WERI-Rb-1 (cell line): Measurements from ENCODE around the gene C1orf198.

ENCODE experiments used
- DNase-seq: peaks from one replicate; pipeline ENCODE4 v3.0.0-alpha.2; 2020
- H3K27ac ChIP-seq: fragments of 250-450 bp; sonication (Bioruptor Pico); 2 replicates; pipeline ENCODE4 v1.5.1; 2020; ENCODE audit warnings: mild to moderate bottlenecking, moderate library complexity
- H3K27me3 ChIP-seq: fragments of 250-450 bp; sonication (Bioruptor Pico); 2 replicates; pipeline ENCODE4 v1.5.1; 2021; ENCODE audit warnings: mild to moderate bottlenecking, low read depth, moderate library complexity; ENCODE audit not compliant: insufficient read depth, severe bottlenecking
- H3K36me3 ChIP-seq: fragments of 250-450 bp; sonication (Bioruptor Pico); 2 replicates; pipeline ENCODE4 v1.5.1; 2020; ENCODE audit warnings: mild to moderate bottlenecking, moderate library complexity
- H3K4me3 ChIP-seq: 2 replicates; pipeline ENCODE4 v1.5.1; 2011; ENCODE audit warnings: low read depth, mild to moderate bottlenecking, control low read depth, low read length
- H3K9me3 ChIP-seq: fragments of 250-450 bp; sonication (Bioruptor Pico); 2 replicates; pipeline ENCODE4 v1.5.1; 2021; ENCODE audit warnings: mild to moderate bottlenecking, moderate library complexity; ENCODE audit not compliant: severe bottlenecking
- CTCF ChIP-seq: IDR thresholded peaks from 2 replicates; pipeline ENCODE4 v1.5.1; 2011; ENCODE audit warnings: low read depth, mild to moderate bottlenecking, control low read depth, inconsistent platforms, low read length

C1orf198 gene

GRCh38 chr1:230877146-230877923 is 9.0 kb upstream of the C1orf198 start:
- H3K27ac ChIP-seq, result no peak overlapping the region
- H3K4me3 ChIP-seq, result no peak overlapping the region
- TF ChIP-seq CTCF, result no peak
- H3K27me3 ChIP-seq, result no peaks in the 10 kb centered on the region
- no peaks in the 10 kb centered on the region for H3K9me3 ChIP-seq
- DNase-seq, result no peak
- no peaks in the 10 kb centered on the region for H3K36me3 ChIP-seq

GRCh38 chr1:230876660-230877059 is 8.3 kb upstream of the C1orf198 start:
- no peaks in the 10 kb centered on the region for H3K9me3 ChIP-seq
- DNase-seq, result no peak
- no peaks in the 10 kb centered on the region for H3K36me3 ChIP-seq
- H3K4me3 ChIP-seq, result no peak overlapping the region
- no peak for TF ChIP-seq CTCF
- H3K27ac ChIP-seq, result no peak overlapping the region
- H3K27me3 ChIP-seq, result no peaks in the 10 kb centered on the region

GRCh38 chr1:230875370-230875769 is 7.0 kb upstream of the C1orf198 start:
- Histone ChIP-seq H3K9me3 (no peaks in the 10 kb centered on the region), H3K27ac (no peak overlapping the region), H3K27me3 (no peaks in the 10 kb centered on the region), H3K4me3 (no peak overlapping the region), H3K36me3 (no peaks in the 10 kb centered on the region)
- DNase-seq, result no peak
- TF ChIP-seq CTCF, result no peak

GRCh38 chr1:230870916-230871315 is 2.6 kb upstream of the C1orf198 start:
- H3K9me3 ChIP-seq, result no peaks in the 10 kb centered on the region
- H3K36me3 ChIP-seq, result peaks cover 7% of the 10 kb centered on the region
- H3K4me3 ChIP-seq, result no peak overlapping the region
- DNase-seq, result no peak
- TF ChIP-seq CTCF, result no peak
- no peak overlapping the region for H3K27ac ChIP-seq
- no peaks in the 10 kb centered on the region for H3K27me3 ChIP-seq

GRCh38 chr1:230869500-230869899 is 1.2 kb upstream of the C1orf198 start:
- DNase-seq, result no peak
- no peak for TF ChIP-seq CTCF
- H3K4me3 ChIP-seq, result peak overlapping the region; percentile 53
- H3K27ac ChIP-seq, result peak overlapping the region; percentile 98
- H3K36me3 ChIP-seq, result peaks cover 18% of the 10 kb centered on the region
- H3K9me3 ChIP-seq, result no peaks in the 10 kb centered on the region
- H3K27me3 ChIP-seq, result no peaks in the 10 kb centered on the region

GRCh38 chr1:230868736-230869385 is 540 bp upstream of the C1orf198 start:
- TF ChIP-seq CTCF, result no peak
- peaks cover 18% of the 10 kb centered on the region for H3K36me3 ChIP-seq
- peak overlapping the region; percentile 53 for H3K4me3 ChIP-seq
- H3K27me3 ChIP-seq, result no peaks in the 10 kb centered on the region
- no peaks in the 10 kb centered on the region for H3K9me3 ChIP-seq
- DNase-seq, result peak; percentile 83
- peak overlapping the region; percentile 98 for H3K27ac ChIP-seq
